ENCODE measurements around the gene SYPL2.

- TF ChIP-seq POLR2A (IDR thresholded peaks at IDR 0.05) = no peak
- no peak for TF ChIP-seq CTCF (IDR thresholded peaks at IDR 0.05)
- no peak for TF ChIP-seq POLR2AphosphoS5 (IDR thresholded peaks at IDR 0.05)
Measured at GRCh38 chr1:109508873-109509175, 42.5 kb downstream of the SYPL2 start.
